K562 (cell line): ENCODE data around the gene LRRC74B. TPM values are rescaled to one million over a fixed set of nuclear protein-coding genes. Genes with fewer than 3 reads are reported as not detected.

Experiments used
- CBFB ChIP-seq: sonication (generic); formaldehyde crosslinking; IDR thresholded peaks from 2 replicates; pipeline ENCODE4 v1.4.0; 2020; ENCODE audit warnings: mild to moderate bottlenecking, missing genetic modification reagents
- CTBP1 ChIP-seq: fragments of 450-650 bp; IDR thresholded peaks from 2 replicates; pipeline ENCODE4 v1.6.1; 2016; ENCODE audit warnings: borderline replicate concordance
- FOXA1 ChIP-seq: fragments of 450-650 bp; IDR thresholded peaks from 2 replicates; pipeline ENCODE4 v1.6.1; 2016; ENCODE audit warnings: mild to moderate bottlenecking, borderline replicate concordance
- FOXK2 ChIP-seq, 2 experiments: fragments of 450-650 bp; IDR thresholded peaks in 1 of 2; conservative IDR thresholded peaks in 1 of 2; 2 replicates each; pipeline ENCODE4 v1.6.1; 2016; ENCODE audit warnings: low read depth in 2 of 2, mild to moderate bottlenecking in 1 of 2
- FOXM1 ChIP-seq, 2 experiments: fragments of 450-650 bp in 1 of 2; sonication (generic) in 1 of 2; formaldehyde crosslinking in 1 of 2; IDR thresholded peaks; 2 replicates each; pipeline versions ENCODE4 v1.6.1 to v1.9.0; 2017 to 2022; ENCODE audit warnings: low read depth in 2 of 2, mild to moderate bottlenecking in 2 of 2, missing genetic modification reagents in 1 of 2, moderate library complexity in 1 of 2
- GABPB1 ChIP-seq: sonication (generic); formaldehyde crosslinking; IDR thresholded peaks from 2 replicates; pipeline ENCODE4 v1.8.0; 2022; ENCODE audit warnings: mild to moderate bottlenecking, missing genetic modification reagents
- KDM5B ChIP-seq: fragments of 200-600 bp; sonication (generic); IDR thresholded peaks from 2 replicates; pipeline ENCODE4 v1.6.1; 2012; ENCODE audit warnings: low read depth, mild to moderate bottlenecking, moderate library complexity, low read length, control low read depth, inconsistent platforms; ENCODE audit not compliant: insufficient replicate concordance
- MAFF ChIP-seq: IDR thresholded peaks from 2 replicates; pipeline ENCODE4 v1.6.1; 2012; ENCODE audit warnings: low read length, improper control_type of control experiment
- MAZ ChIP-seq, 2 experiments: fragments of 450-650 bp in 1 of 2; sonication (generic) in 1 of 2; formaldehyde crosslinking; IDR thresholded peaks in 1 of 2; conservative IDR thresholded peaks in 1 of 2; 2 replicates each; pipeline versions ENCODE4 v1.4.0 to v1.5.0; 2020; ENCODE audit warnings: mild to moderate bottlenecking in 1 of 2, missing genetic modification reagents in 1 of 2
- MCM3 ChIP-seq: fragments of 450-650 bp; IDR thresholded peaks from 2 replicates; pipeline ENCODE4 v1.6.1; 2016
- MCM5 ChIP-seq: fragments of 450-650 bp; IDR thresholded peaks from 2 replicates; pipeline ENCODE4 v1.6.1; 2016; ENCODE audit warnings: low read depth
- NFATC3 ChIP-seq: fragments of 450-650 bp; IDR thresholded peaks from 2 replicates; pipeline ENCODE4 v1.6.1; 2017; ENCODE audit warnings: mild to moderate bottlenecking
- NFRKB ChIP-seq: fragments of 450-650 bp; IDR thresholded peaks from 2 replicates; pipeline ENCODE4 v1.6.1; 2016; ENCODE audit warnings: low read depth
- RAD21 ChIP-seq, 2 experiments: fragments of 250-450 bp in 1 of 2; fragments of 450-650 bp in 1 of 2; sonication (Bioruptor Pico) in 1 of 2; formaldehyde crosslinking in 1 of 2; IDR thresholded peaks in 1 of 2; conservative IDR thresholded peaks in 1 of 2; 2 replicates each; pipeline versions ENCODE4 v1.4.0 to v1.8.0; 2020 to 2022; ENCODE audit warnings: mild to moderate bottlenecking in 2 of 2, moderate library complexity in 1 of 2
- TRIM24 ChIP-seq, 2 experiments: fragments of 450-650 bp; IDR thresholded peaks; 2 replicates each; pipeline ENCODE4 v1.6.1; 2016
- ZC3H4 ChIP-seq: sonication (generic); formaldehyde crosslinking; IDR thresholded peaks from 2 replicates; pipeline ENCODE4 v1.9.0; 2021; ENCODE audit warnings: missing genetic modification reagents, borderline replicate concordance
- ZNF384 ChIP-seq: IDR thresholded peaks from 2 replicates; pipeline ENCODE4 v1.6.1; 2012; ENCODE audit warnings: low read depth, low read length, improper control_type of control experiment
- ZNF584 ChIP-seq: fragments of 200-800 bp; sonication (Bioruptor generic); IDR thresholded peaks from 2 replicates; pipeline ENCODE4 v1.6.1; 2016; ENCODE audit warnings: low read depth, mild to moderate bottlenecking, missing genetic modification characterization, missing compliant biosample characterization
- ZNF668 ChIP-seq: fragments of 250-450 bp; sonication (Bioruptor Pico); IDR thresholded peaks from 2 replicates; pipeline ENCODE4 v1.8.0; 2022; ENCODE audit warnings: mild to moderate bottlenecking, inconsistent platforms
- ZNF76 ChIP-seq: fragments of 250-450 bp; sonication (Bioruptor Pico); IDR thresholded peaks from 2 replicates; pipeline ENCODE4 v1.4.0; 2020; ENCODE audit warnings: mild to moderate bottlenecking, moderate library complexity, borderline replicate concordance
- ZNF785 ChIP-seq: fragments of 250-450 bp; sonication (Bioruptor Pico); IDR thresholded peaks from 2 replicates; pipeline ENCODE4 v1.4.0; 2020; ENCODE audit warnings: mild to moderate bottlenecking
- polyA plus RNA-seq, 8 experiments: library from polyadenylated mRNA; depleted of rRNA in 4 of 8; stranded (reverse) in 5 of 8; unstranded in 3 of 8; fragments of >200 nt; fragmentation: Nextera tagmentation in 2 of 8; fragmentation: Illumina TruSeq in 1 of 8; extraction: Ambion mirVana in 2 of 8; extraction: Trizol in 1 of 8; gene quantifications; 2 replicates each; pipeline versions ENCODE4 v1.2.1 to v1.2.3, GENCODE V29; 2011 to 2014; ENCODE audit warnings: inconsistent platforms in 1 of 8, missing spikeins in 1 of 8
- total RNA-seq, 7 experiments: library from RNA; depleted of rRNA in 6 of 7; stranded (reverse); fragments of >200 nt in 6 of 7; fragmentation: Illumina TruSeq in 2 of 7; extraction: Trizol in 2 of 7; gene quantifications; 2 replicates each; pipeline versions ENCODE4 v1.2.1 to v1.2.3, GENCODE V29; 2011 to 2021; ENCODE audit warnings: low replicate concordance in 1 of 7
- TF ChIP-seq, protein P1 (sequence below): fragments of 250-450 bp; sonication (Bioruptor Pico); IDR thresholded peaks from 2 replicates; pipeline ENCODE4 v1.8.0; 2021; ENCODE audit warnings: borderline replicate concordance, mild to moderate bottlenecking, moderate library complexity; ENCODE audit not compliant: poor library complexity, severe bottlenecking
- TF ChIP-seq, protein P2 (sequence below): fragments of 200-800 bp; sonication (Bioruptor generic); IDR thresholded peaks from 2 replicates; pipeline ENCODE4 v1.6.1; 2017; ENCODE audit warnings: missing genetic modification characterization, missing compliant biosample characterization
- TF ChIP-seq, protein P3 (sequence below), 2 experiments: fragments of 450-650 bp in 1 of 2; sonication (generic) in 1 of 2; formaldehyde crosslinking; conservative IDR thresholded peaks; 2 replicates each; pipeline versions ENCODE4 v1.4.0 to v1.8.1; 2020 to 2022; ENCODE audit warnings: mild to moderate bottlenecking in 1 of 2, missing genetic modification reagents in 1 of 2

Gene LRRC74B
- total and polyA plus RNA-seq, 9 of the 15 experiments (the other 6 are each of a cell fraction or from before 2014, with no cell fraction given) = not detected

DNA sequence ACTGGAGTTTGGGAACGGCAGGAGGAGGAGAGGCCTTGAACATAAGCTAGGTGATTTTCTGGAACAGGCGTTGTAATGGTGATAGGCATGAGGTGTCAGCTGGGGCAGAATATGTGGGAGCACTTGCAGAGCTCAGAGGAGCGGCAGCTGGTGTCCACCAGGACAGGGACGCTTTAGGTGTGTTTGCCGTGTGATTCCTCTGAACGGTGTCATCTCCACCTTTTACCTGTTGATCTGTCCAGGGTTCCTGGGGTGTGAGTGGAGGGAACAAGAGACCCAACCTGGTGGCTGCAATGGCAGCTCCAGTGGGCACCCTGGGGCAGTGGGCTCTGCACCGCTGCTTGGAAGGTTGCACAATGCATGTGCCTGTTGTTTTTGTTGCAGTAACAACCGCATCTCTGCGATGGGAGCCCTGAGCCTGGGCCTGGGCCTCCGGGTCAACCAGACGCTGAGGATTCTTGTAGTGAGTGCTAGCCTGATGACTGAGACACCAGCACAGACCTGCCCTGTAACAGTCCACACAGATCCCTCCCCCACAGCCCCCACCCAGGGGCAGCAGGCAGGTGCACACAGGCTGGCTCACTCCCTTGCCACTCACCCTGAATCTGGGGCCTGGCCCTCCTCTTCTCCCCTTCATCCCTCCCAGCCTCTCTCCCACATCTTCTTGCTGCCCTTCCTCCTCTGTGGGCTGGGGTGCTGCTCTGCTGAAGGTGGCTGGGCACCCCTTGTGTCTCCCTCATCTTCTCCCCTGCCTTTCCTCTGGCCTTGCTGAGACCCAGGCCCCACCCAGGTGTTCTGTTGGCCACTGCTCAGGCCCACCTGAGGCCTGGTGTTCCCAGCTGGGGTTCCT, 9.2 kb downstream of the LRRC74B start (continued):
- TF ChIP-seq, protein P1, sequence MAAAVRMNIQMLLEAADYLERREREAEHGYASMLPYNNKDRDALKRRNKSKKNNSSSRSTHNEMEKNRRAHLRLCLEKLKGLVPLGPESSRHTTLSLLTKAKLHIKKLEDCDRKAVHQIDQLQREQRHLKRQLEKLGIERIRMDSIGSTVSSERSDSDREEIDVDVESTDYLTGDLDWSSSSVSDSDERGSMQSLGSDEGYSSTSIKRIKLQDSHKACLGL (CRISPR knock-in tag) = no peak
- TF ChIP-seq KDM5B (peak; percentile 61), ZNF76 (no peak), FOXM1 (IDR thresholded peaks at IDR 0.05; ENCODE audit: low read depth) (no peak), FOXM1 (CRISPR knock-in tag; IDR thresholded peaks at IDR 0.05; ENCODE audit: low read depth) (no peak), MCM5 (no peak), NFATC3 (no peak), NFRKB (no peak), ZNF785 (CRISPR knock-in tag) (no peak), ZNF668 (CRISPR knock-in tag) (no peak), MAZ (CRISPR knock-in tag; conservative IDR thresholded peaks at IDR 0.05 in 1 of 2, IDR thresholded peaks at IDR 0.05 in 1 of 2) (no peak), TRIM24 (IDR thresholded peaks at IDR 0.05) (no peak), MCM3 (no peak), ZNF584 (CRISPR knock-in tag) (no peak), CBFB (peak; percentile 12; the same call in 1 of the 2 replicates), FOXK2 (conservative IDR thresholded peaks at IDR 0.05 in 1 of 2, IDR thresholded peaks at IDR 0.05 in 1 of 2; ENCODE audit: low read depth in 2 of 2) (no peak), ZNF384 (no peak), FOXA1 (no peak), RAD21 (CRISPR knock-in tag; conservative IDR thresholded peaks at IDR 0.05 in 1 of 2, IDR thresholded peaks at IDR 0.05 in 1 of 2) (no peak), CTBP1 (no peak), ZC3H4 (CRISPR knock-in tag) (peak; percentile 41; the same call in 1 of the 2 replicates), MAFF (no peak), GABPB1 (CRISPR knock-in tag) (0 out of 2 replicates have a peak, but pooled peaks have one; percentile 35)
- TF ChIP-seq, protein P2, sequence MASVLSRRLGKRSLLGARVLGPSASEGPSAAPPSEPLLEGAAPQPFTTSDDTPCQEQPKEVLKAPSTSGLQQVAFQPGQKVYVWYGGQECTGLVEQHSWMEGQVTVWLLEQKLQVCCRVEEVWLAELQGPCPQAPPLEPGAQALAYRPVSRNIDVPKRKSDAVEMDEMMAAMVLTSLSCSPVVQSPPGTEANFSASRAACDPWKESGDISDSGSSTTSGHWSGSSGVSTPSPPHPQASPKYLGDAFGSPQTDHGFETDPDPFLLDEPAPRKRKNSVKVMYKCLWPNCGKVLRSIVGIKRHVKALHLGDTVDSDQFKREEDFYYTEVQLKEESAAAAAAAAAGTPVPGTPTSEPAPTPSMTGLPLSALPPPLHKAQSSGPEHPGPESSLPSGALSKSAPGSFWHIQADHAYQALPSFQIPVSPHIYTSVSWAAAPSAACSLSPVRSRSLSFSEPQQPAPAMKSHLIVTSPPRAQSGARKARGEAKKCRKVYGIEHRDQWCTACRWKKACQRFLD (CRISPR knock-in tag) = no peak
- TF ChIP-seq, protein P3, sequence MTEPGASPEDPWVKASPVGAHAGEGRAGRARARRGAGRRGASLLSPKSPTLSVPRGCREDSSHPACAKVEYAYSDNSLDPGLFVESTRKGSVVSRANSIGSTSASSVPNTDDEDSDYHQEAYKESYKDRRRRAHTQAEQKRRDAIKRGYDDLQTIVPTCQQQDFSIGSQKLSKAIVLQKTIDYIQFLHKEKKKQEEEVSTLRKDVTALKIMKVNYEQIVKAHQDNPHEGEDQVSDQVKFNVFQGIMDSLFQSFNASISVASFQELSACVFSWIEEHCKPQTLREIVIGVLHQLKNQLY (CRISPR knock-in tag; conservative IDR thresholded peaks at IDR 0.05) = no peak
